Keratinocyte (primary cell): ENCODE results near the gene HOXA6. TPM values are rescaled to one million over a fixed set of nuclear protein-coding genes. Genes with fewer than 3 reads are reported as not detected.

ENCODE experiments used
- DNase-seq: peaks from one replicate; pipeline ENCODE4 v3.0.0-alpha.2; 2011; ENCODE audit warnings: low read depth, missing footprints, low spot score
- FAIRE-seq: peaks from 2 replicates; lab custom pipeline; 2011; peaks lifted over from hg19 to GRCh38; lab: Jason Lieb, UNC
- H2AFZ ChIP-seq: 2 replicates; pipeline ENCODE4 v1.6.0; 2012; ENCODE audit warnings: low read length, control low read depth, inconsistent platforms; ENCODE audit not compliant: control insufficient read depth
- H3K27ac ChIP-seq: 2 replicates; pipeline ENCODE4 v1.5.1; 2011; ENCODE audit warnings: low read length; ENCODE audit not compliant: control insufficient read depth, insufficient read depth
- H3K27me3 ChIP-seq: 3 replicates; pipeline ENCODE4 v1.6.0; 2011; ENCODE audit warnings: low read length; ENCODE audit not compliant: control insufficient read depth, insufficient read depth; ENCODE audit errors: extremely low read depth
- H3K36me3 ChIP-seq, 2 experiments: 2 replicates in 1 of 2; 3 replicates in 1 of 2; pipeline ENCODE4 v1.5.1; 2011; ENCODE audit warnings: low read length in 2 of 2, mild to moderate bottlenecking in 1 of 2; ENCODE audit not compliant: control insufficient read depth in 2 of 2, insufficient read depth in 2 of 2; ENCODE audit errors: extremely low read depth in 1 of 2
- H3K4me1 ChIP-seq: 3 replicates; pipeline ENCODE4 v1.5.1; 2011; ENCODE audit warnings: low read length; ENCODE audit not compliant: control insufficient read depth, insufficient read depth; ENCODE audit errors: extremely low read depth
- H3K4me2 ChIP-seq: 3 replicates; pipeline ENCODE4 v1.6.0; 2011; ENCODE audit warnings: low read depth, low read length; ENCODE audit not compliant: control insufficient read depth, insufficient read depth; ENCODE audit errors: extremely low read depth
- H3K4me3 ChIP-seq, 3 experiments: fragments of 200-600 bp in 1 of 3; sonication (generic) in 1 of 3; 2 replicates in 2 of 3; 3 replicates in 1 of 3; pipeline ENCODE4 v1.5.1; 2011 to 2016; ENCODE audit warnings: low read length in 3 of 3, mild to moderate bottlenecking in 3 of 3, control low read depth in 2 of 3, inconsistent platforms in 1 of 3, low read depth in 1 of 3, mixed read lengths in 1 of 3, mixed run types in 1 of 3, moderate library complexity in 1 of 3; ENCODE audit not compliant: control insufficient read depth in 2 of 3, insufficient read depth in 2 of 3; ENCODE audit errors: extremely low read depth in 1 of 3
- H3K79me2 ChIP-seq: 2 replicates; pipeline ENCODE4 v1.6.0; 2012; ENCODE audit warnings: low read length; ENCODE audit not compliant: control insufficient read depth, insufficient read depth
- H3K9ac ChIP-seq: 3 replicates; pipeline ENCODE4 v1.6.0; 2011; ENCODE audit warnings: low read length; ENCODE audit not compliant: control insufficient read depth, insufficient read depth; ENCODE audit errors: extremely low read depth
- H3K9me1 ChIP-seq: 3 replicates; pipeline ENCODE4 v1.6.0; 2011; ENCODE audit warnings: low read length; ENCODE audit not compliant: control insufficient read depth, insufficient read depth; ENCODE audit errors: extremely low read depth
- H3K9me3 ChIP-seq: 2 replicates; pipeline ENCODE4 v1.5.1; 2012; ENCODE audit warnings: low read depth, low read length; ENCODE audit not compliant: control insufficient read depth
- H4K20me1 ChIP-seq: 3 replicates; pipeline ENCODE4 v1.6.0; 2011; ENCODE audit warnings: low read length; ENCODE audit not compliant: control insufficient read depth, insufficient read depth; ENCODE audit errors: extremely low read depth
- EZH2 ChIP-seq: IDR thresholded peaks from one replicate; pipeline ENCODE4 v1.6.1; 2012; ENCODE audit warnings: inconsistent platforms, mild to moderate bottlenecking, low read length, moderate library complexity
- dilution Hi-C: fragments of 300-500 bp; cut with MboI; formaldehyde crosslinking; loops from one replicate; pipeline ENCODE4 v1.7.0; 2020; ENCODE audit warnings: low sequenced_read_pairs; ENCODE audit not compliant: extremely low pct_ligation_motif_present
- polyA plus RNA-seq, 5 experiments: library from polyadenylated mRNA; depleted of rRNA in 3 of 5; stranded (reverse) in 3 of 5; stranded (forward) in 1 of 5; unstranded in 1 of 5; fragments of >200 nt; gene quantifications; 1 replicate in 1 of 5; 2 replicates in 3 of 5; 3 replicates in 1 of 5; pipeline versions ENCODE4 v1.2.1 to v1.2.3, GENCODE V29; 2011 to 2012; ENCODE audit warnings: missing spikeins in 2 of 5, low read depth in 1 of 5, low replicate concordance in 1 of 5
- TF ChIP-seq, protein P1 (sequence below), 3 experiments: IDR thresholded peaks in 1 of 3; conservative IDR thresholded peaks in 1 of 3; optimal IDR thresholded peaks in 1 of 3; 2 replicates in 2 of 3; 3 replicates in 1 of 3; pipeline versions ENCODE3 to v1.5.1; 2011; ENCODE audit warnings: low read length in 3 of 3, mild to moderate bottlenecking in 3 of 3, moderate library complexity in 2 of 3, control low read depth in 1 of 3, inconsistent platforms in 1 of 3; ENCODE audit not compliant: insufficient read depth in 2 of 3; ENCODE audit errors: extremely low read depth in 1 of 3

The HOXA6 gene
- polyA plus RNA-seq, 1 donor (not counting 4 experiments of a cell fraction or from before 2014, with no cell fraction given) = 0.54 TPM

DNA sequence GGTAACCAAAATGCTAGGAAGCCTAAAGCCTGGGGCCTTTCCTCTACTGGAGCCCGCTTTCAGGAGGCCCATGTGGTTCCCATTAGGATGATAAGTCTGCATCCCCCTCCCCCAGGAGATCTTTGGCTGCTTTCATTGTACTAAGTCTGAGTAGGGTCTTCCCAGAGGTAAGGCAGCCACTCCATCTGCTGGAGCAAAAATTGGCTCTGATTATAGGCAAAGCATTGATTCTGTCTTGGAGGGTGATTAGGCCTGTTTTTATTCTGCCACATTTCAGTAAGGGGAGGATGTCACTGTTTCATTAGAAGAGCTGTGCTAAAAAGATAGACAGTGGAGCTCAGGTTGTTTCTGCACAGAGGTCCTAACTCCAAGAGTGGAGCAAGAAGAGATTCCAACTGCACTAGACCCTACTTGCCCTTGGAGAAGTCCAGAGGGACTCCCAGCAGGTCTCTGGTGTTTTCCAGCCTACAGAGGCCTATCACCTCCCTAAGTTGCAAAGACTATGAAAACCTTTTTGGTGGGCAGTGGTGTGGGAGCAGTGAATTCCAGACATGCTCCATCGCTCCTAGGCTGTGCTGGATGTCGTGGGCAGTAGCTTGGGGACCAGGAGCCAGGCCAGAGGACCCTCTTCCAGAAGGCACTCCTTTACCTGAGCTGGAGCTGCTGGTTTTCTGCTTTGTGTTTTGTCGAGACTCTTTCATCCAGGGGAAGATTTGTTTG lies 37.9 kb downstream of the HOXA6 start:
- DNase-seq (no peak), FAIRE-seq (no peak)
- Histone ChIP-seq H3K27ac (no peak overlapping the region), H3K4me2 (no peak overlapping the region), H3K9me3 (no peaks in the 10 kb centered on the region), H3K9ac (no peak overlapping the region), H3K4me1 (peaks cover 31% of the 10 kb centered on the region), H2AFZ (no peak overlapping the region), H3K79me2 (peaks cover 32% of the 10 kb centered on the region), H4K20me1 (no peaks in the 10 kb centered on the region), H3K4me3 (no peak overlapping the region), H3K9me1 (no peaks in the 10 kb centered on the region), H3K27me3 (no peaks in the 10 kb centered on the region), H3K36me3 (no peaks in the 10 kb centered on the region)
- dilution Hi-C loops = no loop called here
- TF ChIP-seq, protein P1, sequence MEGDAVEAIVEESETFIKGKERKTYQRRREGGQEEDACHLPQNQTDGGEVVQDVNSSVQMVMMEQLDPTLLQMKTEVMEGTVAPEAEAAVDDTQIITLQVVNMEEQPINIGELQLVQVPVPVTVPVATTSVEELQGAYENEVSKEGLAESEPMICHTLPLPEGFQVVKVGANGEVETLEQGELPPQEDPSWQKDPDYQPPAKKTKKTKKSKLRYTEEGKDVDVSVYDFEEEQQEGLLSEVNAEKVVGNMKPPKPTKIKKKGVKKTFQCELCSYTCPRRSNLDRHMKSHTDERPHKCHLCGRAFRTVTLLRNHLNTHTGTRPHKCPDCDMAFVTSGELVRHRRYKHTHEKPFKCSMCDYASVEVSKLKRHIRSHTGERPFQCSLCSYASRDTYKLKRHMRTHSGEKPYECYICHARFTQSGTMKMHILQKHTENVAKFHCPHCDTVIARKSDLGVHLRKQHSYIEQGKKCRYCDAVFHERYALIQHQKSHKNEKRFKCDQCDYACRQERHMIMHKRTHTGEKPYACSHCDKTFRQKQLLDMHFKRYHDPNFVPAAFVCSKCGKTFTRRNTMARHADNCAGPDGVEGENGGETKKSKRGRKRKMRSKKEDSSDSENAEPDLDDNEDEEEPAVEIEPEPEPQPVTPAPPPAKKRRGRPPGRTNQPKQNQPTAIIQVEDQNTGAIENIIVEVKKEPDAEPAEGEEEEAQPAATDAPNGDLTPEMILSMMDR (optimal IDR thresholded peaks at IDR 0.05 in 1 of 3, IDR thresholded peaks at IDR 0.05 in 1 of 3, conservative IDR thresholded peaks at IDR 0.05 in 1 of 3; ENCODE audit: extremely low read depth in 1 of 3, insufficient read depth in 2 of 3, low read length in 3 of 3) = no peak
- TF ChIP-seq EZH2 = no peak

DNA sequence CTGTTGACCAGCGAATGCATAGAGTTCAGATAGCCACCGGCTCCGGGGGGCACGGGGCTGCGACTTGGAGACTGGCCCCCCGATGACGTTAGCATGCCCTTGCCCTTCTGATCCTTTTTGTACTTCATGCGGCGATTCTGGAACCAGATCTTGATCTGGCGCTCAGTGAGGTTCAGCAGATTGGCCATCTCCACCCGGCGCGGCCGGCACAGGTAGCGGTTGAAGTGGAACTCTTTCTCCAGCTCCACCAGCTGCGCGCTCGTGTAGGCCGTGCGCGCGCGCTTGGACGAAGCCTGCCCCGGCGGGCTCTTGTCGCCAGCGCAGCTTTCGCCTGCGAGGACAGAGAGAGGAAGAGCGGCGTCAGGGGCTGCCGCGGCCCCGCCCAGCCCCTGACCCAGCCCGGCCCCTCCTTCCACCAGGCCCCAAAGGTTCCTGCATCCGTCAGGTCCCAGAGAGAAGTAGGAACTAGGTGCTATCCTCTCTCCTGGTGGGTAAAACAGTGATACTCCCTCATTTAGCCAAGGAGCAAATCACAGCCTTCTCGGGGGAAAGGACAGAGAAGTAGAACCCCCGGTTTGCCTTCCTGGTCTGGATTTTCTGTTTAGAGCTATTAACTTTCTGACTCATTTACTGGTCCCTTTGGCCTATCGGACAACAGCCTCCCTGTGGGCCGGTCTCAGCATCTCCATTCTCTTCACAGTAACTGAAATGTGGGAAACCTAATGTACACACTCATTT lies 39.0 kb downstream of the HOXA6 start:
- no peak for DNase-seq
- Histone ChIP-seq H3K9ac (peak overlapping the region; percentile 7), H3K79me2 (peaks cover 27% of the 10 kb centered on the region)

More for the DNA sequence above, 39.0 kb downstream of the HOXA6 start:
- TF ChIP-seq EZH2 = no peak
- TF ChIP-seq, protein P1 (optimal IDR thresholded peaks at IDR 0.05 in 1 of 3, IDR thresholded peaks at IDR 0.05 in 1 of 3, conservative IDR thresholded peaks at IDR 0.05 in 1 of 3; ENCODE audit: extremely low read depth in 1 of 3, insufficient read depth in 2 of 3, low read length in 3 of 3) = no peak
- H2AFZ ChIP-seq = no peak overlapping the region
- no peaks in the 10 kb centered on the region for H3K9me3 ChIP-seq
- H3K4me1 ChIP-seq = peaks cover 34% of the 10 kb centered on the region
- peak overlapping the region; percentile 33 for H3K4me2 ChIP-seq
- peak overlapping the region in 1 of 3 experiments; percentile 17 for H3K4me3 ChIP-seq
- no peaks in the 10 kb centered on the region for H3K36me3 ChIP-seq
- H3K9me1 ChIP-seq = no peaks in the 10 kb centered on the region
- no peak for FAIRE-seq
- dilution Hi-C loops = no loop called here
- H4K20me1 ChIP-seq = no peaks in the 10 kb centered on the region
- no peaks in the 10 kb centered on the region for H3K27me3 ChIP-seq
- H3K27ac ChIP-seq = no peak overlapping the region
